ENCODE measurements around the gene BMP10. TPM values are rescaled to one million over a fixed set of nuclear protein-coding genes. Genes with fewer than 3 reads are reported as not detected.

Gene BMP10
- total and polyA plus RNA-seq, 10 of the 15 experiments (the other 5 are each of a cell fraction or from before 2014, with no cell fraction given) = 0.04 TPM; not detected in 9

DNA sequence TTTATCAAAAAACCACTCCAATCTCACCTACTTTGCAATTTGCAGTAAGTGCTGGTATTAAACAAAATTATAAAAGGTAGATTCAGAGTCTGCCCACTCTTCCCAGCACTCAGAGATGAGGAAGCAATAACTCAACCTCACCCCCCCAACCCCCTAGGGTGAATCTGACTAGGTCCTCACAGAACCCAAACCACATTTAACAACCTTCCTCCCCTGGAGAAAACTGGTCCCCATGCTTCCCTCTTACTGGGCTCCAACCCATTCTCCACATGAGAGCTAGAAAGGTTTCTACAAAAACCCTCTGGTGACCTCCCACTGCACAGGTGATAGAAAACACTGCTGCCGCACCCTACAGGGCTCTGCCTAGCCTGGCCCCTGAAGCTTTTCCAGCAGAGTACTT is 40.5 kb upstream of the BMP10 start:
- BruUV-seq (replicated peaks) = no TSS peak
- ATAC-seq (no peak), DNase-seq (ENCODE audit: low read depth, low spot score) (no peak)

DNA sequence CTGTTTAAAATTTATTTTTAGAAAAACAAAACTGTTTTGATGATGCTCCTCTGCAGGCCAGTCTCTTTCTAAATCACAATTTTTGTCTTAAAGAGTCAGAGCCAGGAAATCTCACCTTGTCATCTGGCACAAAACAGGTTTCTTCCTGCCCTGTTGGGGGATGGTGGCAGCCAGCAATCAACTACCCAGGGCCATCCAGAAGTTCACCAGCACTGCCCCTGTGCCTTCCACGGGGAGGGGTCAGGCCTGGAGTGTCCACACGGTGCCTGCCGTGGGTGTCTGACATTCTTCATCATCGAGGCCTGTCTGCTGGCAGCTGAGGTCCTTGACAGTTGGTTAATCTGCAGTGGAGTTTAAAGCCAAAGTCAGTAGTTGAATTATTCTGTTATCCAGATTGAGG is 40.0 kb upstream of the BMP10 start:
- 72% methylated on average over 4 of the region's 4 CpGs for WGBS (ENCODE audit: insufficient coverage, insufficient replicate concordance, low lambda C conversion rate, missing lambda C conversion rate)
- DNase-seq (ENCODE audit: low read depth, low spot score) (no peak), FAIRE-seq (no peak), ATAC-seq (no peak)
- H2AFZ ChIP-seq (ENCODE audit: control insufficient read depth, low read depth, low read length) = no peak overlapping the region
- CTCF ChIA-PET = interaction anchor here (1.1 kb wide), 1 partner anchor 13 kb away, joined by 3 read pairs; no protein-coding TSS in a partner anchor
- no peaks in the 10 kb centered on the region; the same call in 2 of the 3 replicates for H3K9me3 ChIP-seq (replicated peaks; ENCODE audit: control insufficient read depth, insufficient read depth, low read length)
- intact Hi-C loops (cut with micrococcal nuclease; ENCODE audit: unreplicated experiment) = no loop called here
- no peaks in the 10 kb centered on the region for H3K79me2 ChIP-seq (ENCODE audit: control insufficient read depth, insufficient read depth, low read length)
- no peaks in the 10 kb centered on the region for H4K20me1 ChIP-seq (ENCODE audit: control insufficient read depth, insufficient read depth)
- TF ChIP-seq HDGF (IDR thresholded peaks at IDR 0.05) = no peak
- no peak for TF ChIP-seq RB1 (IDR thresholded peaks at IDR 0.05; ENCODE audit: borderline replicate concordance)
- TF ChIP-seq, protein P1, sequence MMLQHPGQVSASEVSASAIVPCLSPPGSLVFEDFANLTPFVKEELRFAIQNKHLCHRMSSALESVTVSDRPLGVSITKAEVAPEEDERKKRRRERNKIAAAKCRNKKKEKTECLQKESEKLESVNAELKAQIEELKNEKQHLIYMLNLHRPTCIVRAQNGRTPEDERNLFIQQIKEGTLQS (IDR thresholded peaks at IDR 0.05; ENCODE audit: borderline replicate concordance, extremely low read depth, low read depth, low read length) = no peak
- TF ChIP-seq KDM1A (IDR thresholded peaks at IDR 0.05; ENCODE audit: borderline replicate concordance) = no peak
- TF ChIP-seq MYC (IDR thresholded peaks at IDR 0.05; ENCODE audit: insufficient read depth, insufficient read length, insufficient replicate concordance, low read length, severe bottlenecking) = no peak
- TF ChIP-seq IRF4 (IDR thresholded peaks at IDR 0.05; ENCODE audit: low read depth, low read length) = no peak
- no peak for TF ChIP-seq ZZZ3 (IDR thresholded peaks at IDR 0.05; ENCODE audit: control insufficient read depth, insufficient read length, low read depth)
- TF ChIP-seq, protein P2, sequence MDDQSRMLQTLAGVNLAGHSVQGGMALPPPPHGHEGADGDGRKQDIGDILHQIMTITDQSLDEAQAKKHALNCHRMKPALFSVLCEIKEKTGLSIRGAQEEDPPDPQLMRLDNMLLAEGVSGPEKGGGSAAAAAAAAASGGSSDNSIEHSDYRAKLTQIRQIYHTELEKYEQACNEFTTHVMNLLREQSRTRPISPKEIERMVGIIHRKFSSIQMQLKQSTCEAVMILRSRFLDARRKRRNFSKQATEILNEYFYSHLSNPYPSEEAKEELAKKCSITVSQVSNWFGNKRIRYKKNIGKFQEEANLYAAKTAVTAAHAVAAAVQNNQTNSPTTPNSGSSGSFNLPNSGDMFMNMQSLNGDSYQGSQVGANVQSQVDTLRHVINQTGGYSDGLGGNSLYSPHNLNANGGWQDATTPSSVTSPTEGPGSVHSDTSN (IDR thresholded peaks at IDR 0.05; ENCODE audit: insufficient replicate concordance, low read depth, low read length) = no peak
- TF ChIP-seq PAX8 (IDR thresholded peaks at IDR 0.05) = no peak
- no peak for TF ChIP-seq ASH2L (IDR thresholded peaks at IDR 0.05; ENCODE audit: borderline replicate concordance, low read depth)
- TF ChIP-seq RAD51 (IDR thresholded peaks at IDR 0.05) = no peak
- no peak for TF ChIP-seq GATAD2B (conservative IDR thresholded peaks at IDR 0.05; ENCODE audit: low read depth)
- TF ChIP-seq ZNF207 (IDR thresholded peaks at IDR 0.05; ENCODE audit: borderline replicate concordance) = no peak
- SMC1A ChIA-PET (ENCODE audit: uncharacterized antibody, unreplicated experiment) = no interaction called here
- no peaks in the 10 kb centered on the region; a peak in 1 of 4 replicates for H3K27me3 ChIP-seq (replicated peaks in 1 of 2; ENCODE audit: control insufficient read depth in 2 of 2, insufficient read depth in 2 of 2, low read length in 1 of 2)
- H3K4me2 ChIP-seq (ENCODE audit: control insufficient read depth, insufficient read depth) = no peak overlapping the region
- no peak overlapping the region for H3K27ac ChIP-seq (ENCODE audit: control insufficient read depth, insufficient read depth)
- BruUV-seq (replicated peaks) = no TSS peak
- POLR2A ChIA-PET = no interaction called here
- RAD21 ChIA-PET (ENCODE audit: unreplicated experiment) = no interaction called here
- no peak overlapping the region for H3K9ac ChIP-seq (ENCODE audit: control insufficient read depth, insufficient read depth, low read length)
- H3K4me3 ChIP-seq = no peak overlapping the region
- peaks cover 16% of the 10 kb centered on the region for H3K4me1 ChIP-seq (ENCODE audit: control insufficient read depth, insufficient read depth, low read length)
- in situ Hi-C loops (cut with MboI) = no loop called here
- no peaks in the 10 kb centered on the region for H3K36me3 ChIP-seq (ENCODE audit: control insufficient read depth in 2 of 2, insufficient read depth in 2 of 2, low read length in 1 of 2)

More for the DNA sequence above, 40.5 kb upstream of the BMP10 start:
- ChIA-PET POLR2A (no interaction called here), RAD21 (ENCODE audit: unreplicated experiment) (no interaction called here), SMC1A (ENCODE audit: uncharacterized antibody, unreplicated experiment) (interaction anchor here (0.6 kb wide), 1 partner anchor 32 kb away, joined by 3 read pairs; no protein-coding TSS in a partner anchor), CTCF (interaction anchor here (1.1 kb wide), 1 partner anchor 13 kb away, joined by 3 read pairs; no protein-coding TSS in a partner anchor)
- Histone ChIP-seq H3K4me1 (ENCODE audit: control insufficient read depth, insufficient read depth, low read length) (peaks cover 16% of the 10 kb centered on the region), H3K36me3 (ENCODE audit: control insufficient read depth in 2 of 2, insufficient read depth in 2 of 2, low read length in 1 of 2) (no peaks in the 10 kb centered on the region), H2AFZ (ENCODE audit: control insufficient read depth, low read depth, low read length) (no peak overlapping the region), H4K20me1 (ENCODE audit: control insufficient read depth, insufficient read depth) (no peaks in the 10 kb centered on the region), H3K27ac (ENCODE audit: control insufficient read depth, insufficient read depth) (no peak overlapping the region), H3K9ac (ENCODE audit: control insufficient read depth, insufficient read depth, low read length) (no peak overlapping the region), H3K27me3 (replicated peaks in 1 of 2; ENCODE audit: control insufficient read depth in 2 of 2, insufficient read depth in 2 of 2, low read length in 1 of 2) (no peaks in the 10 kb centered on the region; a peak in 1 of 4 replicates), H3K4me2 (ENCODE audit: control insufficient read depth, insufficient read depth) (no peak overlapping the region), H3K4me3 (no peak overlapping the region), H3K79me2 (ENCODE audit: control insufficient read depth, insufficient read depth, low read length) (no peaks in the 10 kb centered on the region), H3K9me3 (replicated peaks; ENCODE audit: control insufficient read depth, insufficient read depth, low read length) (no peaks in the 10 kb centered on the region; the same call in 2 of the 3 replicates)
- no peak for TF ChIP-seq CBX3 (IDR thresholded peaks at IDR 0.05; ENCODE audit: borderline replicate concordance, low read depth)
- TF ChIP-seq NFYA (IDR thresholded peaks at IDR 0.05; ENCODE audit: borderline replicate concordance, low read depth, low read length) = no peak
- FAIRE-seq = no peak
- in situ Hi-C loops (cut with MboI) = no loop called here
- intact Hi-C loops (cut with micrococcal nuclease; ENCODE audit: unreplicated experiment) = no loop called here
- WGBS (ENCODE audit: insufficient coverage, insufficient replicate concordance, low lambda C conversion rate, missing lambda C conversion rate) = 100% methylated on average over 1 of the region's 1 CpG

Measured in GM12878 (cell line).